Middle frontal gyrus (tissue), 1 donor: Measurements from ENCODE around the gene KEL.

Experiments used
- DNase-seq: peaks from one replicate; pipeline ENCODE4 v3.0.0-alpha.2; 2015; ENCODE audit warnings: low spot score; ENCODE audit errors: extremely low spot score

Gene KEL

GRCh38 chr7:142901426-142902259, 60.5 kb downstream of the KEL start:
- no peak for DNase-seq

DNA sequence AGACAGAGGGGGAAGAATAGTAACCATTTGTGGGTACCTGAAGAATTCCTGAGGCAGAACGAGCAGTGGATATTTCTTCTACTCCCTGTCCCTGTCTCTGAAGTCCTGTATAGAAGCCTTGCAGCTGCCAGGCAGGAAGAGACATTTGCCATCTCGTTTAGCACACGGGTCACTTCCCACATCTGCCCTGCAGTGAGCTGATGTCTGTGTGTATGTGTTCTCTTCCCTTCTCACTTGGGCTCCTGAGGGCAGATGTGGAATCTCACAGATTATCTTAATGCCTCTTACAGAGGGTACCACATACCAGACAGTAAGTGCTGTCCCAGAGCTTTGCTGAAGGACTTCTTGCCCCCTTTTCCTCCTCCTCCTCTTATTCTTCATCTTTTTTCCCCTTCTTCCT, 62.5 kb downstream of the KEL start:
- no peak for DNase-seq

DNA sequence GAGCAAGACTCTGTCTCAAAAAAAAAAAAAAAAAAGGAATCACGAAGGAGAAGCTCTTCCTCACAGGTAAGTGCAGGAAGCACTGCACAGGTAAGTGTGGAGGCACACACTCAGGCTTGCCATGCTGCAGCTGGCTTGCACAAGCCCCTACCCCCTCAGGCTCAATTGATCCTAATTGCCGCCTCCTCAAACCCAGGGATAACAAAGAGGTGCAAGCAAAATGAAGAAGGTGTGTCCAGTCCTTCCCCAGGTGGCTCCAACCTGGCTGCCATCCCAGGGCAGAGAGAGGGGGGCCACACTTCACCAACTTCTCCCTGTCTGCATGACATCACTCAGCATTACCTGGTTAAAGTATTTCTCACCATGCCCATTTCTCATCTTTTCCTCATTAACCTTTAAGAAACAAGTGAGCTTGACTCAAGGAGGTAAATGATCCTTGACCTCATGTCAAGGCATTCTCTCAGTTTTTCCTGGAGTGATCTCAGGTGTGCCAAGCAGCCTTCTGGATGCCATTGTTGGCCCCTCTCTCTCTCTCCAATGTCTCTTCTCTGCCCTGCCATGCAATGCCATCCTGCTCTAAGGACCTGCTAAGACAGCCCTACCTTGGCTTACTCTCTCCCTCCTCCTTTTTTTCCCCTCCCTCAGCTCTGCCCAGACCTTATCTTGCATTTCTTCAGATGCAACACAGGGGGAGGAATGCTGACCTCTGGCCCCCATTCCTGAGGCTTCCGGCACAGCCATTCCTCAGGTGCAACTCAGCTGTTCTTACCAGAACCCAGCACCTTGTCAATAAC, 63.6 kb downstream of the KEL start:
- no peak for DNase-seq

GRCh38 chr7:142897691-142898090, 64.5 kb downstream of the KEL start:
- DNase-seq, result no peak

DNA sequence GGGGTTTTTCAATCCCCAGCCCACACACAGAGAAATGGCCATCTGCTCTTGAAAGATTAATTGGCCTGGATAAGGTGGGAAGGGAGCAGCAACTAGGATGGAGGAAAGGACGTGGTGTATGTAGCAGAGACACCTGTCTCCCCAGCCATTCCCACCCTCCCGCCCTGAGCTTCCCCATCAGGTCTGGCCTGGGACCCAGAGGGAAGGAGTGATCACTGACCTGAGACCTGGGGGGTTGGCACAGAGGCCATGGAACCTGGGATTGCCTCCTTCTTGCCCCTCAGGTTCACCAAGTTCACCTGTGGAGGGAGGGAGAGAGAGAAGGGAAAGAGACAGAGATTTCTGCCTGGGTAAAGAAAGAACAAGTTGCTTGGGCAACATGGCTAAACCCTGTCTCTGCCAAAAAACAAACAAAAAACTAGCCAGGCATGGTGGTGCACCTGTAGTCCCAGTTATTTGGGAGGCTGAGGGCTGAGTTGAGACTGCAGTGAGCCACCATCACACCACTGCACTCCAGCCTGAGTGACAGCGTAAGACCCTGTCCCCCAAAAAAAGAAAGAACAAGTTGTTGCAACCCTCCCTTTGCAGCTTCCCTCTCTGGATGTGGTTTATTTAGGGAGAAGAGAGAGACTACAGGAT, 65.3 kb downstream of the KEL start:
- DNase-seq, result no peak

DNA sequence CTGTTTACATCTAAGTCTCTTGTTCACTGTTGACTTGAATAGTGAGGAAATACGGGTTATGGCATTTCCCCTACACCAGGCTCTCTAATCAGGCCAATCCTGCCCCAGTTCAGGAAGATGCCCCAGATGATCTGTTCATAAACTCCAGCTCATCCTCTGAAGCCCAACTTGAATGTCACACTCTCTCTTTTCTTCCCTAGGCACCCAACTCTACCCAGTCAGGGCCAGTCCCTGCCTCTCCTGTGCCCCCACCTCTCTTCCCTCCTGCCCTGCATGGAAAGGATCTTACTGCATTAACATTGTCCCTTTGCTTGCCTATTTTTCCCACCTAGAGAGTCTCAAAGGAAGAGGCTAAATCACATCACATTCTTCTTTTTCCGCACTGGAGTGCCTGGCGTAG, 66.0 kb downstream of the KEL start:
- DNase-seq, result no peak

- no peak for DNase-seq
Measured at GRCh38 chr7:142894985-142895593, 67.1 kb downstream of the KEL start.

DNA sequence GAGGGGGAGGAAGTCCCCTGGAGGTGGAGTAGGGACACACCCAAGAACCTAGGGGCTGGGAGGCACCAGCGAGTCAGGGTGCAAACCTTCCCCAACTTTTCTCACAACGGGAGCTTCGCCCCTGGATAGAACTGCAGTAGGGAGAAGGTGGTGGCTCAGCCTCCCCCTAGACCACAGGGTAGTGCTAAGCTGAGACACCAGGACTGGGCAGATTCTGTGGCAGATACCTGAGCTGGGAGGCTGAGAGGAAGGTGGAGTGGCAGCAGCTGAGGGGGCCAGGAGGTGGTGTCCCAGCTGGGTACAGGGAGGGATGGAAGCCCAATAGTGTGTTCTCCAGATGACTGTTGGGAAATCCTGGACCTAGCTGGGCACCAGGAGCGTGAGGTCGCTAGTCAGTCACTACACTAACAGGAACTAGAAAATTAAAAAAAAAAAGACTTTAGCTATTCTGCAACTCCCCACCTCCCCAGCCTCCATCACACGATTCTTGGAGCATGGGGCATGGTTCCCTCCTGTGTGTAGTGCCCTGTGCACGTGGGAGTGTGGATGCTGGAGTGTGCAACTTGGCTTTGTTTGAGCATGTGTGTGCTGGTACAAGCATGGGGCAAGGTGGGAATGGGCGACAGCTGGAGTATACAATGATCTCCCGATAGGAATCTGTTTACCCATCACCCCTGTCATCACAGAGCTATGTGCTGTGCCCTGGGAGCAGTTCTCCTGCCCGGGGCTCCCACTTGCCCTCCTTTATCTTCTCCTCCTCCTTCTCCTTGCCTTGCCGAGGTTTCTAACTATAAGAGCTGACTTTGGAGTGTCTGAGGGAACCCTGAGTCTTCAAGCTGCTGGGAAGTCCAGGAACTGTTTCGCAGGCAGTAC, 67.8 kb downstream of the KEL start:
- DNase-seq, result no peak

DNA sequence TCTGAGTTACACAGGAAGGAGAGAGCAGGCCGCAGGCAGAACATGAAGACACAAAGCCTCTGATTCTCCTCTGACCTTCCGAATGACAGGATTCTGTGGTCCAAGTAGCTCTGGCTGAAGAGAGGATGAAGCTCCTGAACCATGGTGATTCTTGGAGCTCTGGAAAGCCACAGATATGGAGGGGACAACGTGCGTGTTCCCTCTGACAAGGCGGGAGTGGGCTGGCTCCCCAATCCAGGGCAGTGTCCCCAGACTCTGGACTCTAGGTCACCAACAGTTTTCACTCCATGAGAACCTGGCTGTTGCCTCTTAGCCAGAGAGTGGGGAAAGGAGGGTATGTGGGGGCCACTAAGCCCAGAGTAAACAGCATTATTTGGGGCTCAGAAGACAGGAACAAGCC, 69.2 kb downstream of the KEL start:
- DNase-seq, result no peak

GRCh38 chr7:142891490-142892082, 70.6 kb downstream of the KEL start:
- DNase-seq, result no peak
